ENCODE measurements around the gene SMYD4.
"Not testable (repeated sequence)": the region's sequence is repeated elsewhere in the genome, so short reads cannot be mapped to it uniquely, and the experiment has no call there.

Gene SMYD4

GRCh38 chr17:1745513-1746020, 84.1 kb downstream of the SMYD4 start:
- Histone ChIP-seq H3K36me3 (ENCODE audit: control insufficient read depth, insufficient read depth, low read length) (no peaks in the 10 kb centered on the region), H3K9me3 (ENCODE audit: control insufficient read depth, low read length) (no peaks in the 10 kb centered on the region), H3K27ac (ENCODE audit: insufficient read depth, low read depth, low read length, poor library complexity, severe bottlenecking) (no peak overlapping the region), H3K27me3 (ENCODE audit: control insufficient read depth, insufficient read depth, low read length, poor library complexity, severe bottlenecking) (no peaks in the 10 kb centered on the region), H3K4me1 (ENCODE audit: control insufficient read depth, insufficient read depth, low read length) (no peaks in the 10 kb centered on the region), H3K4me3 (ENCODE audit: insufficient read depth, low read depth, low read length) (no peak overlapping the region)
- 91 to 93% methylated on average over 12 of the region's 12 CpGs for WGBS, 2 experiments

GRCh38 chr17:1744551-1745512, 84.9 kb downstream of the SMYD4 start:
- Histone ChIP-seq H3K4me1 (ENCODE audit: control insufficient read depth, insufficient read depth, low read length) (no peaks in the 10 kb centered on the region), H3K4me3 (ENCODE audit: insufficient read depth, low read depth, low read length) (no peak overlapping the region), H3K9me3 (ENCODE audit: control insufficient read depth, low read length) (no peaks in the 10 kb centered on the region), H3K27me3 (ENCODE audit: control insufficient read depth, insufficient read depth, low read length, poor library complexity, severe bottlenecking) (no peaks in the 10 kb centered on the region), H3K36me3 (ENCODE audit: control insufficient read depth, insufficient read depth, low read length) (no peaks in the 10 kb centered on the region), H3K27ac (ENCODE audit: insufficient read depth, low read depth, low read length, poor library complexity, severe bottlenecking) (no peak overlapping the region)
- 88% methylated on average over 26 to 29 of the region's 29 CpGs for WGBS, 2 experiments

GRCh38 chr17:1743088-1743439, 86.6 kb downstream of the SMYD4 start:
- Histone ChIP-seq H3K9me3 (ENCODE audit: control insufficient read depth, low read length) (no peaks in the 10 kb centered on the region), H3K27ac (ENCODE audit: insufficient read depth, low read depth, low read length, poor library complexity, severe bottlenecking) (no peak overlapping the region), H3K4me3 (ENCODE audit: insufficient read depth, low read depth, low read length) (no peak overlapping the region), H3K4me1 (ENCODE audit: control insufficient read depth, insufficient read depth, low read length) (no peaks in the 10 kb centered on the region), H3K36me3 (ENCODE audit: control insufficient read depth, insufficient read depth, low read length) (no peaks in the 10 kb centered on the region), H3K27me3 (ENCODE audit: control insufficient read depth, insufficient read depth, low read length, poor library complexity, severe bottlenecking) (no peaks in the 10 kb centered on the region)
- WGBS, 2 experiments, result 86 to 92% methylated on average over 2 of the region's 2 CpGs

GRCh38 chr17:1742371-1743087, 87.2 kb downstream of the SMYD4 start, which contains the start of gene SERPINF2:
Gene SERPINF2, plus strand, starts transcription at chr17:1742871. Its CDS starts 2,125 bp downstream, at chr17:1744996.
- Histone ChIP-seq H3K4me3 (ENCODE audit: insufficient read depth, low read depth, low read length) (no peak within 1 kb of the TSS), H3K4me1 (ENCODE audit: control insufficient read depth, insufficient read depth, low read length) (no peaks in the 10 kb centered on the region)
- 62 to 71% methylated on average over 10 of the region's 10 CpGs for WGBS, 2 experiments

GRCh38 chr17:1741899-1742298, 87.8 kb downstream of the SMYD4 start:
- not testable (repeated sequence) for H3K36me3 ChIP-seq (ENCODE audit: control insufficient read depth, insufficient read depth, low read length); H3K9me3 ChIP-seq (ENCODE audit: control insufficient read depth, low read length); H3K4me1 ChIP-seq (ENCODE audit: control insufficient read depth, insufficient read depth, low read length); H3K27me3 ChIP-seq (ENCODE audit: control insufficient read depth, insufficient read depth, low read length, poor library complexity, severe bottlenecking); H3K4me3 ChIP-seq (ENCODE audit: insufficient read depth, low read depth, low read length); H3K27ac ChIP-seq (ENCODE audit: insufficient read depth, low read depth, low read length, poor library complexity, severe bottlenecking)
- WGBS, 2 experiments, result 78 to 81% methylated on average over 7 of the region's 7 CpGs

More at GRCh38 chr17:1742371-1743087, 87.2 kb downstream of the SMYD4 start, which contains the start of gene SERPINF2:
- no peak within 1 kb of the TSS for H3K27ac ChIP-seq (ENCODE audit: insufficient read depth, low read depth, low read length, poor library complexity, severe bottlenecking)
- H3K27me3 ChIP-seq (ENCODE audit: control insufficient read depth, insufficient read depth, low read length, poor library complexity, severe bottlenecking), result no peaks in the 10 kb centered on the region
- no peaks in the 10 kb centered on the region for H3K36me3 ChIP-seq (ENCODE audit: control insufficient read depth, insufficient read depth, low read length)
- H3K9me3 ChIP-seq (ENCODE audit: control insufficient read depth, low read length), result no peaks in the 10 kb centered on the region

DNA sequence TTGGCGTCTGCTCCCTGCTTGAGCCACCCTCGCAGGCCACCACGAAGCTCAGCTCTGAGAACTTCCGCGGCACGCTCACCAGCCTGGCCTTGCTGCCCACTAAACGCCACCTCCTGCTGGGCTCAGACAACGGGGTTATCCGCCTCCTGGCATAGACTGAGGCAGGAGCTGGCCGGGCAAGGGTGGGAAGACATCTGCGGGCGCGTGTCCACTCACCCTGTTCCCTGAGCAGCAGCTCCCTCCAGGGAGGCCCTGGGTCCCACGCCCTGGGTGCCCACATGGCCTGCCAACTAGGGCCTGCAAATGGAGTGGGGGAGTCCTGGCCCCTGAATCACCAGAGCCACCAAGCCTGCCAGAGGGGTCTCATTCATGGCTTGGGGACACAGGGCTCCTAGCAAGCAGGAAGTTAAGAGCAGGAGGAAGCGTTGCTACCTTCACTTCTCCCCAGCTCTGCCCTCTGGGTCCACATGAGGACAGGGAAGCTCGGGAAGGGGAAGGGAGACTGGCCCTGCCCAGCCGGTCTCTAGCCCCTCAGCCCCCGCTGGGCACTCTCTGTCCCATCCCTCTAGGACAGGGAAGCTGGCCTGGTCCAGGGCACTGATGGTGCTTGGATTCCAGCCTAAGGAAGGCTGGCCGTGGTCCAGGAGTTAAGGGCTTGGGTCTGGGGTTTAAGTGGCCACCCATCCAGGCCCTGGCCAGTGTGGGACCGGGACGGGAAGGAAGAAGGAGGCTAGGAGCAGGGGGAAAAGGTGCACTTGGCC, 92.0 kb downstream of the SMYD4 start:
- 92 to 95% methylated on average over 21 of the region's 21 CpGs for WGBS, 2 experiments
- H3K27ac ChIP-seq (ENCODE audit: insufficient read depth, low read depth, low read length, poor library complexity, severe bottlenecking), result no peak overlapping the region
- no peak overlapping the region for H3K4me3 ChIP-seq (ENCODE audit: insufficient read depth, low read depth, low read length)
- H3K9me3 ChIP-seq (ENCODE audit: control insufficient read depth, low read length), result no peaks in the 10 kb centered on the region
- H3K27me3 ChIP-seq (ENCODE audit: control insufficient read depth, insufficient read depth, low read length, poor library complexity, severe bottlenecking), result no peaks in the 10 kb centered on the region
- no peaks in the 10 kb centered on the region for H3K4me1 ChIP-seq (ENCODE audit: control insufficient read depth, insufficient read depth, low read length)
- H3K36me3 ChIP-seq (ENCODE audit: control insufficient read depth, insufficient read depth, low read length), result no peaks in the 10 kb centered on the region

- Histone ChIP-seq H3K36me3 (ENCODE audit: control insufficient read depth, insufficient read depth, low read length) (no peaks in the 10 kb centered on the region), H3K4me3 (ENCODE audit: insufficient read depth, low read depth, low read length) (no peak overlapping the region), H3K9me3 (ENCODE audit: control insufficient read depth, low read length) (no peaks in the 10 kb centered on the region), H3K4me1 (ENCODE audit: control insufficient read depth, insufficient read depth, low read length) (no peaks in the 10 kb centered on the region), H3K27ac (ENCODE audit: insufficient read depth, low read depth, low read length, poor library complexity, severe bottlenecking) (peak overlapping the region; percentile 8), H3K27me3 (ENCODE audit: control insufficient read depth, insufficient read depth, low read length, poor library complexity, severe bottlenecking) (no peaks in the 10 kb centered on the region)
- WGBS, 2 experiments, result 75 to 76% methylated on average over 24 to 25 of the region's 25 CpGs
Measured at GRCh38 chr17:1736348-1737281, 93.1 kb downstream of the SMYD4 start.

DNA sequence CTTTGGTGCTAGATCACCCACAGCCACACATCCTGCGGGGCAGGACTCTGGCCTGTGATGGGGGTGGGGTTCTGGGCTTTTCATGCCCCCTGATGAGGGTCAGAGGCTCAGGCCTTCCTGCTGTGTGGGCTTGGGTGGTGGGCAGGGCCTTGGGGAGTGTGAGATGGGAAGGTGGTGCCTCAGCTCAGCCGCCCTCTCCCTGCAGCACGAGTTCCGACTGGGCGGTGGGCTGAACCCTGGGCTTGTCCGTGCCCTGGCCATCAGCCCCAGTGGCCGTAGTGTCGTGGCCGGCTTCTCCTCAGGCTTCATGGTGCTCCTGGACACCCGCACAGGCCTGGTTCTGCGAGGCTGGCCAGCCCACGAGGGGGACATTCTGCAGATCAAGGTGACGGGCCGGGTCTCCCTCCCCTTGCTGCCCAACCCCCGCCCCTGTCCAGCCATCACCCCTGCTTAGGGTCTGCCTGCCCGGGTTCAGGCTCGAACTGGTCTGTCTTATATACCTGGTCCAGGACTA, 93.8 kb downstream of the SMYD4 start:
- H3K4me1 ChIP-seq (ENCODE audit: control insufficient read depth, insufficient read depth, low read length), result no peaks in the 10 kb centered on the region
- no peak overlapping the region for H3K27ac ChIP-seq (ENCODE audit: insufficient read depth, low read depth, low read length, poor library complexity, severe bottlenecking)
- H3K36me3 ChIP-seq (ENCODE audit: control insufficient read depth, insufficient read depth, low read length), result no peaks in the 10 kb centered on the region
- no peaks in the 10 kb centered on the region for H3K9me3 ChIP-seq (ENCODE audit: control insufficient read depth, low read length)
- H3K27me3 ChIP-seq (ENCODE audit: control insufficient read depth, insufficient read depth, low read length, poor library complexity, severe bottlenecking), result no peaks in the 10 kb centered on the region
- WGBS, 2 experiments, result 86 to 89% methylated on average over 17 of the region's 17 CpGs
- H3K4me3 ChIP-seq (ENCODE audit: insufficient read depth, low read depth, low read length), result no peak overlapping the region

DNA sequence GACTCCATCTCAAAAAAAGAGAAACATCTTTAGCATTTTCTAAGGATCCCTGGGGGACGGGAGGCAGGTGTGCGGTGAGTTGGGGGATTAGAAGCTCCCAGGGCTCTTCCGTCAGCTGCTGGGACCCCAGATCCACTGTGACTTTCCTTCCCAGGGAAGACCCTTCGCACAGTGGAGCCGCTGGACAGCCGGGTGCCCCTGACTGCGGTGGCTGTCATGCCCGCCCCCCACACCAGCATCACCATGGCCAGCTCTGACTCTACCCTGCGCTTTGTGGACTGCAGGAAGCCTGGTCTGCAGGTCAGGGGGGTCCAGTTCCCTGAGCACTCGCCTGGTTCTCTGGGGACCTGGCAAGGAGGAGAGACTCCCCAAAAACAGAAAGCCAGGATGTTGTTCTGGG, 94.3 kb downstream of the SMYD4 start:
- no peaks in the 10 kb centered on the region for H3K36me3 ChIP-seq (ENCODE audit: control insufficient read depth, insufficient read depth, low read length)
- H3K4me3 ChIP-seq (ENCODE audit: insufficient read depth, low read depth, low read length), result no peak overlapping the region
- no peaks in the 10 kb centered on the region for H3K9me3 ChIP-seq (ENCODE audit: control insufficient read depth, low read length)
- no peaks in the 10 kb centered on the region for H3K4me1 ChIP-seq (ENCODE audit: control insufficient read depth, insufficient read depth, low read length)
- no peaks in the 10 kb centered on the region for H3K27me3 ChIP-seq (ENCODE audit: control insufficient read depth, insufficient read depth, low read length, poor library complexity, severe bottlenecking)
- H3K27ac ChIP-seq (ENCODE audit: insufficient read depth, low read depth, low read length, poor library complexity, severe bottlenecking), result no peak overlapping the region
- 92 to 95% methylated on average over 10 of the region's 10 CpGs for WGBS, 2 experiments

Data from ectodermal cell (in vitro differentiated cells).